ENCODE results near the gene MPRIP.

MPRIP gene

GRCh38 chr17:17214646-17215436 is 172.6 kb downstream of the MPRIP start:
- DNase-seq (ENCODE audit: low read depth), result no peak

- no peak for DNase-seq (ENCODE audit: low read depth)
Measured at GRCh38 chr17:17215575-17215974, 173.3 kb downstream of the MPRIP start.

GRCh38 chr17:17216236-17216635 is 174.0 kb downstream of the MPRIP start:
- no peak for DNase-seq (ENCODE audit: low read depth)

GRCh38 chr17:17216776-17217175 is 174.5 kb downstream of the MPRIP start:
- no peak for DNase-seq (ENCODE audit: low read depth)

GRCh38 chr17:17217995-17218394 is 175.7 kb downstream of the MPRIP start:
- no peak for DNase-seq (ENCODE audit: low read depth)

GRCh38 chr17:17220529-17220928 is 178.3 kb downstream of the MPRIP start:
- no peak for DNase-seq (ENCODE audit: low read depth)

GRCh38 chr17:17221329-17221728 is 179.1 kb downstream of the MPRIP start:
- DNase-seq (ENCODE audit: low read depth), result no peak

- DNase-seq (ENCODE audit: low read depth), result no peak
Measured at GRCh38 chr17:17223736-17224135, 181.5 kb downstream of the MPRIP start.

GRCh38 chr17:17224137-17224536 is 181.9 kb downstream of the MPRIP start:
- no peak for DNase-seq (ENCODE audit: low read depth)

GRCh38 chr17:17225901-17226300 is 183.6 kb downstream of the MPRIP start:
- no peak for DNase-seq (ENCODE audit: low read depth)

- DNase-seq (ENCODE audit: low read depth), result no peak
Measured at GRCh38 chr17:17226451-17227265, 184.4 kb downstream of the MPRIP start.

- DNase-seq (ENCODE audit: low read depth), result no peak
Measured at GRCh38 chr17:17227608-17228520, 185.6 kb downstream of the MPRIP start.

GRCh38 chr17:17228521-17229279 is 186.4 kb downstream of the MPRIP start:
- no peak for DNase-seq (ENCODE audit: low read depth)

GRCh38 chr17:17229416-17230384 is 187.4 kb downstream of the MPRIP start:
- DNase-seq (ENCODE audit: low read depth), result no peak

- no peak for DNase-seq (ENCODE audit: low read depth)
Measured at GRCh38 chr17:17231621-17232302, 189.5 kb downstream of the MPRIP start.

GRCh38 chr17:17232303-17232621 is 190.0 kb downstream of the MPRIP start:
- DNase-seq (ENCODE audit: low read depth), result no peak

- no peak for DNase-seq (ENCODE audit: low read depth)
Measured at GRCh38 chr17:17235212-17236174, 193.2 kb downstream of the MPRIP start.

GRCh38 chr17:17236295-17237025 is 194.2 kb downstream of the MPRIP start:
- no peak for DNase-seq (ENCODE audit: low read depth)
